Suprapubic skin (tissue), 3 donors: Measurements from ENCODE around the gene YKT6.

Experiments
- EP300 ChIP-seq: sonication (generic); formaldehyde crosslinking; IDR thresholded peaks from one replicate; pipeline ENCODE4 v1.6.1; 2017; ENCODE audit warnings: antibody characterized with exemption
- POLR2A ChIP-seq, 2 donors: fragments of 450-650 bp; IDR thresholded peaks; one replicate each; pipeline ENCODE4 v1.6.1; 2017; ENCODE audit warnings: antibody characterized with exemption in 2 of 2, mild to moderate bottlenecking in 2 of 2, moderate library complexity in 2 of 2
- TF ChIP-seq, protein P1 (sequence below), 2 donors: fragments of 200-600 bp in 1 of 2; fragments of 450-650 bp in 1 of 2; sonication (generic) in 1 of 2; IDR thresholded peaks; one replicate each; pipeline ENCODE4 v1.5.1; 2016 to 2019; ENCODE audit warnings: antibody characterized with exemption in 2 of 2, mild to moderate bottlenecking in 1 of 2, moderate library complexity in 1 of 2

DNA sequence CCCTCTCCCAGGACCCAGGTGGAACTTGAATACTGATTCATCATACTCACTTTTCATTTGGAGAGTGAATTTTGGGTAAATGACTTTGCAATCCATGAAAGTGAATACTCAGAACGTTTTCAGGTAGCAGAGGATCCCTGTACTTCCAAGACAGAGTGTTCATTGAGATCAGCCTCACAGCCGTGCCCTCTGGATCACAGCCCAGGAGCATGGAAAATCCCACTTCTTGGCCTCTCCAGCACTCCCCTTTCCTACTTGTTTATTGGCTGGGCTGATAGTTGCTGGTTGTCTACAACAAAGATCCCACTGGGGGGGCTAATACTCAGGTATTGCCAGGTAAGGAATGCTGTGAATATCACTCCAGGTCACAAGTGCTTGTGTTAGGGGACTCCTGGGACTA is 17.4 kb upstream of the YKT6 start:
- no peak for TF ChIP-seq EP300
- TF ChIP-seq, protein P1, sequence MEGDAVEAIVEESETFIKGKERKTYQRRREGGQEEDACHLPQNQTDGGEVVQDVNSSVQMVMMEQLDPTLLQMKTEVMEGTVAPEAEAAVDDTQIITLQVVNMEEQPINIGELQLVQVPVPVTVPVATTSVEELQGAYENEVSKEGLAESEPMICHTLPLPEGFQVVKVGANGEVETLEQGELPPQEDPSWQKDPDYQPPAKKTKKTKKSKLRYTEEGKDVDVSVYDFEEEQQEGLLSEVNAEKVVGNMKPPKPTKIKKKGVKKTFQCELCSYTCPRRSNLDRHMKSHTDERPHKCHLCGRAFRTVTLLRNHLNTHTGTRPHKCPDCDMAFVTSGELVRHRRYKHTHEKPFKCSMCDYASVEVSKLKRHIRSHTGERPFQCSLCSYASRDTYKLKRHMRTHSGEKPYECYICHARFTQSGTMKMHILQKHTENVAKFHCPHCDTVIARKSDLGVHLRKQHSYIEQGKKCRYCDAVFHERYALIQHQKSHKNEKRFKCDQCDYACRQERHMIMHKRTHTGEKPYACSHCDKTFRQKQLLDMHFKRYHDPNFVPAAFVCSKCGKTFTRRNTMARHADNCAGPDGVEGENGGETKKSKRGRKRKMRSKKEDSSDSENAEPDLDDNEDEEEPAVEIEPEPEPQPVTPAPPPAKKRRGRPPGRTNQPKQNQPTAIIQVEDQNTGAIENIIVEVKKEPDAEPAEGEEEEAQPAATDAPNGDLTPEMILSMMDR (IDR thresholded peaks at IDR 0.05) = no peak
- TF ChIP-seq POLR2A (IDR thresholded peaks at IDR 0.05) = no peak
